HG03039 (cell line): ENCODE data around the gene NDST3.

ENCODE experiments used
- ATAC-seq: cut with Tn5 transposase; IDR thresholded peaks from one replicate; pipeline ENCODE4 v1.9.1; 2021; ENCODE audit warnings: mild to moderate bottlenecking, moderate library complexity; ENCODE audit not compliant: unreplicated experiment

NDST3 gene

DNA sequence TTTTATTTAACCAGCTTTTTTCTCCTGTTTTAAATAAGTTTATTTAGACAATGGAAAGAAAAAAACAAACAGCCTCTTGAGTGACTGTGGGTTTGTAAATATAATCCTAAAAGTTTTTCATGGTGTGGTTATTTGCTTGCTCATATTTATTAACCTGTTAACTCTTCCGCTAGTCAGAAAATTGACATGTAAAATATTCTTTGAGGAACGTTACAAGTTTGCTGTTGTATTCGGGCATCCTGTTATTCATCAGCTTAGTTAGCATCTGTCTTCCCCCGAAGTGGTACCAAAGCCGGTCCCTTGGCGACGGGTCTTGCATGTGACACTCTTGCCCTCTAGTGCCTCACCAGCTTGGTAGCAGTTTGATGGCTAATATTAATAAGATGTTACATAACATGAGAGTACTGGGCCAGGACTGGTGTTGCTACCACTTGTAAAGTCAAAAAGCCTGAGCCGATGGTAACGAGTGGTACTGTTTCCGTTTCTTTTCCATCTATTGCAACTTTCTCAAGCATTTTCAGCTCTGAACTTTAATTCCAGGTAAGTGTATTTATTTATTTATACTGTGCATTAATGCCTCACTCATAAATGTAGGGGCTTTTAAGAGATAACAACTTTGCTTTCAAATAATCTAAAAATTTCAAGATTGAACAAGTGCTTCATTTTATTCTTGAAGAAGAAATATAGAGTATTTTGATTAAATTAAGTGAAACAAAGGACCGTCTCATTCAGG, at the start of gene NDST3:
Gene NDST3 (plus strand): TSS at position 434 of the 733 bp plus-strand sequence. CDS start 19,425 bp downstream, outside the sequence.
- no peak for ATAC-seq

DNA sequence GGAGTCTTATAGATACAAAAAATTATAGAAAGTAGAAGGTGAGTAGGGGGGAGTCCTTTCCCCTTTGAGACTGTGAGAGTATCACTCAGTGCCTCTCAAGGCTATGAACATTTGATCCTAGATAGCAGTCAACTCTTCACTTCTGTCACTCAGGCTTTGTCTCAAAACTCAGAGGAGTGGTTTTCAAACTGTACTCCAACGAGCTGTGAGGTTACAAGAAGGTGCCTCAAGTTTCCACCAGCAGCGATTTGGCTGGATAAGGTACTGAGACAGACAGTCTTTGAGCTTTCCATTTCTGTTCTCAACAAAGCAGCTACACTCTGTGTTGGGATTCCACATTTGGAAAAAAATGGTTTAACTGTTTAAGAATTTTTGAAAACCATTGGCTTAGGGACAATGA, 48.0 kb upstream of the NDST3 start:
- no peak for ATAC-seq

DNA sequence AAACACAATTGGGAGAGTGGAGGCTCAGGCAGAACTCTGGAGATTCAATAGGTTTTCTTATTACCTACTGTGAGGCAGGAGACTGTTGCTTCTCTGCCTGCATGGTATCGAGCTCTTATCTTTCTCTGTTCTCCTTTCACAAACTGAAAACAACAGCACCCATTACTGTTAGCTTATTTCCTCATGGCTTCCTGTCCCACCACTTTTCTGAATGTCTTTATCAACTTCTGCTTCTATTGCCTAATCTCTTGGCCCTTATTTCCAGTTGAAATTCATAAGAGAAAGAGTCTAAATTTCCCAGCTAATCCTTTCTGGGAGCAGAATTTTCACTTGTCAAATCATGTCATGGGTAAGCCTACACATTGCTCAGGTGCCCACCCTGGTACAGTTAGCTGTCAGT, 46.8 kb upstream of the NDST3 start:
- ATAC-seq, result no peak

GRCh38 chr4:117996891-117997290, 37.4 kb upstream of the NDST3 start:
- no peak for ATAC-seq

DNA sequence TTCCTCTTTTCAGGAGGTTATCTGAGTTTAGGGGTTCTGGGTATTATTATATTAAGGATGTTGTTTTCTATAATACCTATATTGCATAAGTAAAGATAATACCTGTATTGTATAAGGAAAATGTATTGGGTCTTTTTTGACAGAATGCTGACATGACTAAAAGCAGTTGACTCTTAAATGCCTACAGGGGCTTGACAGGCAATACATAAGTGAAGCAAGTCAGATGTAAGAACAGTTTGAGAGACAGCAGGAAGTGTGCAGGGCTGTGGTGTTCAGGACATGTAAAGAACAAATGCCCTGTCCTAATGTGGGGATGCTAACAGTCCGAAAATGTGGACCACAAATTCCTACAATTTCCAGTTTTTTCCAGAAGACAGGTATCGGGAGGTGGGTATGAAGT, 30.2 kb upstream of the NDST3 start:
- no peak for ATAC-seq

DNA sequence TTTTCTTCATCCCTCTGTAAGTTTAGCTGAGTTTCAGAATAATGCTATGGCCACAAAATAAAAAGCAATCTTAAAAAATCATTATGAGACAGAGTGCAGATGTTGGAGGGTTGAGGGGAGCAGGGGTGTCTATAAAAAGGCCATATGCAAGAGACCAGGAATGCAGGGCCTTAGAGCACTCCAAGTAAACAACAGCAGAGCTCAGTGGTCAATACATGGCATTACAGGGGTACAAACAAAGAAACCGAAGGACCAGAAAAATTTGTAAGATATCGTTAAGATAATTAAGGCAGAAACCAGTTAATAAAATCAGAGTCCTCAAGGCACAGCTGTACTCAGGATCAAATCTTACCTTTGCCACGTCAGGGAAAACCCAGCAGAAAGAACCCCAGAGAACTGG, 28.4 kb upstream of the NDST3 start:
- no peak for ATAC-seq

GRCh38 chr4:118012142-118012541, 22.1 kb upstream of the NDST3 start:
- ATAC-seq, result no peak

DNA sequence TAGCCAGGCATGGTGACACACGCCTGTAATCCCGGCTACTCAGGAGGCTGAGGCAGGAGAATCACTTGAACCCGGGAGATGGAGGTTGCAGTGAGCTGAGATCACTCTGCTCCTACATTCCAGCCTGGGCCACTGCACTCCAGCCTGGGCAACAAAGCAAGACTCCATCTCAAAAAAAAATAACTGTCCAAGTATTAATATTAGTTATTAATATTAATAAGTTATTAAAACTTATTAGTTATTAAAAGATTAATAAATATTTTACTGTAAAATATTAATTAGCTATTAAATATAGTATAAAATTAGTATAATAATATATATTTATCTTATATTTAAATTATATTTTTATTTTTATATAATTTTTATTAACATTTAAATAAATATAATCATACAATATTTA, 19.5 kb upstream of the NDST3 start:
- ATAC-seq, result no peak

GRCh38 chr4:118018381-118019145, 15.7 kb upstream of the NDST3 start:
- no peak for ATAC-seq

DNA sequence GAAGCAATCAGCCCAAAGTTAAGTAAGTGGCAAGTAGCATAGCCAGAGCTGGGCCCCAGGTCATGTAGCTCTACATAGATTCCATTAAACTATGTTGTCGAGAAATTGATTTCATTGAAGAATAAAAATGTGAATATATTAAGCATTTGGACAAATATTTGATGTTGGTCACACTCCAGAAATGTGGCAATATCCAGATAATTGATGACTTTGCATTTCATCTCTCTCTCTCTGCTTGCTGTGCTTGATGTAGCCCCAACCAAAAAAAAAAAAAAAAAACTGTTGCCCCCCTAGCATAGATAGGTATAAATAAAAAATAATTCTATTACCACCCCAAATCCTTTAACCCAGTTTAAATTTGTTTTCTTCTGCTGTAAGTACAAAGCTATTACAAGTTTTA, 7.5 kb upstream of the NDST3 start:
- ATAC-seq, result no peak

DNA sequence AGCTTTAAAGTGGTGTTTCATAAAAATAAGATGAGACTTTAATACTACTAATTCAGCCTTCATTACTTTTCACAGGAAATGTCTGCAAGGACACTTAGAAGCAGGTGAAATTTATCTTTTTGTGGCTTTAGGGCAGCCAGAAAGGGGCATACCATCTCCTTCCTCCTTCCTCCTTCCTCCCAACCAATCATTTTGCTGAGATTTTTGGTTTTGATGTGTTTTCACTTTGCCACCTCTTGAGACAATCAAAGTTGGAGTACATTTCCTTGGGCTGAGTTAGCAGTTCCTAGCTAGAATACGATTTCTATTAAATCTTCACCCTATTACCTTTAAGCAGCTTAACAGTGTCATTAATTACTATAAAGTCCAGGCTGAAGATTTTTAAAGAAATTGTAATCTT, 5.1 kb upstream of the NDST3 start:
- no peak for ATAC-seq

- ATAC-seq, result no peak
These were observed 1.6 kb upstream of the NDST3 start for GRCh38 chr4:118032691-118033090.

DNA sequence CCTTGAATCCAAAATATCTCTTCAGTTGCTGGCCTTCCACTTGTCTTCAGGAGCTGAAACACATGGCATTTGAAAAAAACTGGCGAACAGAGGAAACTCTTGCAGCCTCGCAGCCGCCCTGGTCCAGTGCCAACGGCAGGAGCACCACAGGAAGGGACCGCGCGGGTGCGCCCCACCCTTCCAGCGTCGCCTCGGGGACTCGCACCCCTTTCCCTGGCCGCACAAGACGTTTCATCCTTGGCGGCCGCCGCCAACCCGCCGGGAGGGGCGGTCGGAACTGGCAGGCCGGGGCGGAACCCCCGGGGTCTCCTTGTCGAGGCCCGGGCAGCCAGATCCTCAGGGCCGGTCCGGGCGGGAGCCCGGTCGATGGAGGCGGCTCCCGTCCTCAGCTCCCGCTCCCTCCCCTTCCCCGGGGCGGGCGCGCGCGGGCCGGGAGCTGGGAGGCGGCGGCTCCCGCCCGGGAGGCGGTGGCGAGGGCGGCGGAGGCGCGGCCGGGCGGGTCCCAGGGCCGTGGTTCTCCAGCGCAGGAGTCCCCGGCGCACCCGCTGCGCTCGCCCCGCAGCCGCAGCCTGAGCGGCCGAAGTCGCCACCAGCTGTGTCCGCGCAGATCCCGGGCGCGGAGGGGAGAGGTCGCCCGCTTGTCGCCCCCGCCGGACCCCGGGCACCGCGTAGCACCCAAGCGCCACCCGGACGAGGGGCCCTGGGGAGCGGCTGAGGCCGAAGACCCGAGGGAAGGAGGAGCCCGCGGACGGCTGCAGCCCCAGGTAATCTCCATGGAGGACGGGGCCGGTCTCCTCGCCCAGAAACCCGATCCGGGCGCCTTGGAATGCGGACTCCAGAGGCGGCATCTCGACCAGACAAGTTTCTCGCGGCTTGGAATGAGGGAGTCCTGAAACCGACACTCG, 886 bp upstream of the NDST3 start:
- ATAC-seq, result no peak

- no peak for ATAC-seq
These were observed 1.0 kb downstream of the NDST3 start for GRCh38 chr4:118035309-118035708.

DNA sequence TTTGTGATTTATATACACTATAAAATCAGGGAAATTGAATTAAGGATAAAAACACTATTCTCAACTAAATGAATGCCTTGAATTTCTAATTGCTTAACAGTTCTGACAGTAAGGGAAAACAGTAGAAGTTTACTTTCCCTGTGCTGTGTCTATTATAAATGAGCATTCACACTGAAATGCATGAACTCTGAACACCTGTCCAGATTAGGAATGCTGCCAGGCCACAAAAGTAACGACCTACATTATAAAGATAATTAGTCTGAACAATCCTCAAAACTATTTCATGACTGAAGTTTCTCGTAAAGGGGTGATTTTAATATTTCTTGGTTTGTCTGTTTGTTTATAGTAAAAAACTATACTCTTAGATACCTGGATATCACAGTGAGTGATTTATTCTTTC, 2.0 kb downstream of the NDST3 start:
- ATAC-seq, result no peak

DNA sequence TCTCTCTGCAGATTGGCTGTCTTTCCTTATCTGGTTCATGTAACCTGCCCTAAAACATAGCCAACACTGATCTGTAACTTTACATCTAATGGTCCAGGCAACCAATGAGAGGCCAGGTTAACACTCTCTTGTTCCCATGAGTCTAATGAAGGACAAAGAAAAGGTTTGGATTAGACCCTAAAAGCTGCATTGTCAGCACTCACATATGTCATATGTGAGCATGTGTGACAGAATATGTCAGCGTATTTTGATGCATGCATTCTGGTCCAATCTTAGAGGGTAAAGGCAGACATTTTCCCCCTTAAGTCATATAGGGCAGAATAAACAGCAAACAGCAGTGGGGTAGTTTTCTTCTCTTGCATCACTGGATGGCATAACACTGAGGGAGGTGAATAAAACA, 3.7 kb downstream of the NDST3 start:
- ATAC-seq, result no peak

- ATAC-seq, result no peak
These were observed 12.0 kb downstream of the NDST3 start for GRCh38 chr4:118046323-118046722.

GRCh38 chr4:118047043-118047442, 12.8 kb downstream of the NDST3 start:
- ATAC-seq, result no peak

DNA sequence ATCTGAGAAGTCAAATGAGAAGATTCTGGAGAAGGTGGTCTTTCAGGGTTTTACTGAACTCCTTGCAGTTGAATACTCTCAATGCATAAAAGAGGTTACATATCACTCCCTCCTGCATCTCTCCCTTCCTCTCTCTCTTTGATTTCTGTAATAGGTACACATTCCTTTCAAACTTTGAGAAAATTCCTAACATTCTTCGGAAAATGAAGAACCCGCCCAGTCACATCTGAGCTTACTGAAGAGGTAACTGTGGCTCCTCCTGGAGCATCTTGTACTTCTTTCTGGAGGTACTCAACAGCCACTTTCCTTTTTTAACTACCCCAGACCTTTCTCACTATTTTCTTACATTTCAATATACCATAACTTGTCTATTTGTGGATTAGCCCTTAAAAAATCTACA, 24.7 kb downstream of the NDST3 start:
- no peak for ATAC-seq

DNA sequence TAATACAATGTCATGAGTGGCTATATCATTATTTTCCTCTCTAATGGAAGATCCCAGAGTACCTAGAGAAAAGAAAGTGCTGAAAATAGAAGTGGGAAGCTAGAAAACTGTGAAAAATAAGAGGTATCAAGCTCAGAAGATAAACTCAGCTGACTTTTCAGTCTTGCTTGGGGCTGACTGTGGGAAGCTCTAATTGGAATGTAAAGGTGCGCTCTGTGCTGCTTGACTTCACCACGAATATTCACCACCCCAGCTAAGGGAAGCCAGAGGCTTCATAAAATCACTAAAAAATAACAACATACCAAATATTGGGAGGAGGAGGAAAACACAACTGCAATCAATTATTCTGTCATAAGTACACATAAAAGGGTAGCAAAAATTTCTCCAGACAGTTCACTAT, 25.1 kb downstream of the NDST3 start:
- no peak for ATAC-seq

DNA sequence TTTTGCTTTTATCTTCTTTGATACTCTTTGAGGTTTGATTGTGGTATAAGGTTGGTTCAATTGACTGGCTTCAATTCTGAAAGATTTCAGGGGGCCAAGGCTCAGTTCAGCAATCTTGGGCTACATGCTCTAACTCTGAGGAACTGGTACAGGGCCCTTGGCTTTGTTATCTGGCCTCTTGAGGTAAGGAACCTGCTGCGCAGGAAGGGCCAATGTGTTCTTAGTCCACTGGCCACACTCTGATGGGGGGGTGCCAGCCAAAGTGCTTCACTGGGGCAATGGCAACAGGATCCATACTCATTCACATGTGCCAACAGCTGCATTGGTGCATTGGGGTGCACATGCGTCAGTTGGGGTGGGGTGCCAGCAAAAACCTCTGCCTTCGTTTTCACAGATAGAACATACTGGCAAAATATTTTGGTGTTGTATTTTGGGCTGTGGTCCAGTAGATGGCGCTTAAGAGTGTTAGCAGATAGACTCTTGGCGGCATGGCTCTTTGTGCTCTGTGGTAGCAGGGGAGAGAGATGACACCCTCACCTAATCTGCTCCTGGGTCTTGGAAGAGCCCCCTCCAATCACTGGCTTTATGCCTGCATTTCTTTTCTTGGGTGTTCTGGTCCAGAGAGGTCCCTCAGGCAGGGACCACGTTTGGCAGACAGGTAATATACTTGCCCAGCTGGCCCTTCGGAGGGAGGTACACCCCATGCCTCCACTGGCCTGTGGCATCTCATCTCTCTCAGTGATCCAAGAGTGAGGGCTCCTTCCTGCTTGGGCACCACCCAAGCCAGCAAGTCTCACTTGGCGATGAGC, 42.9 kb downstream of the NDST3 start:
- peak; percentile 67 for ATAC-seq
